PC-9 (cell line): ENCODE results near the gene CYP4F2.

Experiments
- EZH2 ChIP-seq: fragments of 200-600 bp; sonication (generic); IDR thresholded peaks from 2 replicates; pipeline ENCODE4 v1.8.0; 2017; ENCODE audit warnings: antibody characterized with exemption, low read depth
- TF ChIP-seq, protein P1 (sequence below): fragments of 200-600 bp; sonication (generic); conservative IDR thresholded peaks from 2 replicates; pipeline ENCODE4 v1.6.1; 2017; ENCODE audit warnings: mixed run types, antibody characterized with exemption, mild to moderate bottlenecking, moderate library complexity

DNA sequence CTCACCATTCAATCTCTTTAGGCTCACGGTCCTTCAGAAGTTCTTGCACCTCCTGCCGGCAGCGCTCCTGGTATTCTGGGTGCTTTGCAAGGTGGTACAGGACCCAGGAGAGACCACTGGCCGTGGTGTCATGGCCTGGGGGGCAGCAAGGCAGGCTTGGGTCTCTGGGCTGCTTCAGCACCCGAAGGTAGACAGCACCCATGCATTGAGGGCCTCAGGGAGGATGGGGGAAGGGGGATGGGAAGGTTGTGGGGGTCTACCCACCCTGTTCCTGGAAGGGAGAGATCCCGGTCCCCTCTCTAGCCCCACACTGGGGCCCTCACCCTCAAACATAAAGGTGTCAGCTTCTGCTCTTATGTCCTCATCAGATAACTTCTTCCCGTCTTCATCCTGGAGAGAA lies 12.0 kb downstream of the CYP4F2 start:
- TF ChIP-seq, protein P1, sequence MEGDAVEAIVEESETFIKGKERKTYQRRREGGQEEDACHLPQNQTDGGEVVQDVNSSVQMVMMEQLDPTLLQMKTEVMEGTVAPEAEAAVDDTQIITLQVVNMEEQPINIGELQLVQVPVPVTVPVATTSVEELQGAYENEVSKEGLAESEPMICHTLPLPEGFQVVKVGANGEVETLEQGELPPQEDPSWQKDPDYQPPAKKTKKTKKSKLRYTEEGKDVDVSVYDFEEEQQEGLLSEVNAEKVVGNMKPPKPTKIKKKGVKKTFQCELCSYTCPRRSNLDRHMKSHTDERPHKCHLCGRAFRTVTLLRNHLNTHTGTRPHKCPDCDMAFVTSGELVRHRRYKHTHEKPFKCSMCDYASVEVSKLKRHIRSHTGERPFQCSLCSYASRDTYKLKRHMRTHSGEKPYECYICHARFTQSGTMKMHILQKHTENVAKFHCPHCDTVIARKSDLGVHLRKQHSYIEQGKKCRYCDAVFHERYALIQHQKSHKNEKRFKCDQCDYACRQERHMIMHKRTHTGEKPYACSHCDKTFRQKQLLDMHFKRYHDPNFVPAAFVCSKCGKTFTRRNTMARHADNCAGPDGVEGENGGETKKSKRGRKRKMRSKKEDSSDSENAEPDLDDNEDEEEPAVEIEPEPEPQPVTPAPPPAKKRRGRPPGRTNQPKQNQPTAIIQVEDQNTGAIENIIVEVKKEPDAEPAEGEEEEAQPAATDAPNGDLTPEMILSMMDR = no peak
- TF ChIP-seq EZH2 = no peak
